SK-N-MC (cell line): Measurements from ENCODE around the gene CNOT1.

Source experiments
- EZH2 ChIP-seq: fragments of 200-600 bp; sonication (generic); IDR thresholded peaks from one replicate; pipeline ENCODE4 v1.6.1; 2017; ENCODE audit warnings: antibody characterized with exemption
- FOXP2 ChIP-seq: optimal IDR thresholded peaks from 2 replicates; pipeline ENCODE3; 2011; ENCODE audit warnings: mild to moderate bottlenecking, moderate library complexity; ENCODE audit not compliant: insufficient read depth; ENCODE audit errors: extremely low read length, control extremely low read depth
- POLR2AphosphoS5 ChIP-seq: IDR thresholded peaks from 2 replicates; pipeline ENCODE4 v1.6.1; 2012; ENCODE audit warnings: mild to moderate bottlenecking, low read depth, low read length, borderline replicate concordance

DNA sequence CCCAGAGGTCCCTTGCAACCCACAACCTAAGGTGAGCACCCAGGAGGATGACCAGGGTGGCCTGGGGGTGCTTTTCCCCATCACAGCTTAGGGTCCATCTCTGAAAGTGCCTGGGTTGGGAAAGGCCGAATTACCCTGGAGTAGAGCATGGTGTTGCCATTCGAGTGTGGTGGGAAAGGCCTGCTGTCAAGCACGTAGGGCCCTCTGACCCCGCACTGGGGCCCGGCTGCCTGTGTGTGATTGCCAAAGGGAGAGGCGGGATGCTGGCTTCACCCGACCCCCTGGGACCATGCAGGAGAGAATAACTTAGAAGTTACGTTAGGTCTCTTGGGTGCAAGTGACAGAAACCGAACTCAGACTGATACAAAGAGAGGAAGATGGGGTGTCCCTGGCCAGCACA is 157.4 kb downstream of the CNOT1 start:
- TF ChIP-seq EZH2 (no peak), POLR2AphosphoS5 (no peak), FOXP2 (no peak)
